GM19324 (cell line): ENCODE measurements around the gene MYOCOS.
"Not testable (repeated sequence)": the region's sequence is repeated elsewhere in the genome, so short reads cannot be mapped to it uniquely, and the experiment has no call there.

Experiments
- ATAC-seq: cut with Tn5 transposase; IDR thresholded peaks from one replicate; pipeline ENCODE4 v1.9.1; 2021; ENCODE audit warnings: mild to moderate bottlenecking, moderate library complexity; ENCODE audit not compliant: unreplicated experiment, low FRiP score

MYOCOS gene, protein sequence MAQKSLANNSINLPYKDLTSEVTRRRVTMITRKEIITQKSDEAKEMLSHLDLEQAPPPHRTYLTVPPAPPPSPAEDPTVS

DNA sequence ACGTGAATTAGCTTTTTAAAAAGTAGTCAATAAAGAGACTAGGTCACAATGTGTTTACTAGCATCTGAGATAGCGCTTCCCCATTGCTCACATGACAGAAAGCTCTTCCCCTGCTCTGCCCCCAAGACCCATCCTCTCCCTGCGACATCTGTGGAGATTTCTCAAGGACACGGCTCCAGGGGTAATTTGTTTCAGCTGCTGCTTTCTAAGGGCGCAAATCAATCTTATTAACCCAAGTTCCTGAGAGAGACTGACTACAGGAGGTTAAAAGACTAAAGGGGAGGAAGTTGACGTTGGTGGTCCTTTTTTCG lies at the start of gene MYOCOS:
MYOCOS (plus strand) TSS at position 92 of the 311 bp plus-strand sequence. CDS start 1,641 bp downstream, outside the sequence.
- no peak for ATAC-seq

- no peak for ATAC-seq
These were observed 45.9 kb upstream of the MYOCOS start for GRCh38 chr1:171576144-171576543.

DNA sequence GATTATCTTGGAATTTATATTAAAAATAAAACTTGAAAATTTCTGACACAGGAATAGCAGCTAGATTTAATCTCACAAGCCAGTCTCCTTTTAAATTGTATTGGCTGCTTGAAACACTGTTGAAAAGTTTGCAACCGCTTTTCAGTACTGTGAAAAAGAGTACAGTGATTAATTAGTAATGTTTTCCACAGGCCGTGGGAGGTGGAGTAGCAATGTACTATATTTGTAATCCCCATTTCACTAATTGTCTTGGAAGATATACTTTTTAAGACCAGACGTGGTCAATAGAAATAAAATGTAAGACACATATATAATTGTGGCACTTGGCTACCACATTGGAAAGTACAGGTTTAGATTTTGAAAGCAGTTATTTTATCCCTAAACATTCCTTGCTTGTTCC lies 40.8 kb upstream of the MYOCOS start:
- no peak for ATAC-seq

DNA sequence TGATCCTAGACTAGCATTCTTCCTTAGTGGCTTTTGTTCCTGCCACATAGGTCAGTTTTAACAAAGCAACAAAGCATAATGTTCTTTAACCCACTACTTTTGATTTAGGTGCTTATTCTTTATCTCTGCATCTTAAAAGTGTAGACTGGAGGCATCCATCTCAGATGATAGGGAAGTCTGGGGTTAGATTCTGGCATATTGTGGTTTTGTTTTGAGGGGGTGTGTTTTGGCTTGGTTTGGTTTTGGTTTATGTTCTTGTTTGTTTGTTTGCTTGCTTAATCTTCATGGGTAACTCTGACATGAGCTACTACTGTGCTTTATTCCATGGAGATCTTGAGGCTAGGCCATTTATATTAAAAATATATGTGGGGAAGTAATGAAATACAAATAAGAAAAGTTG lies 40.3 kb upstream of the MYOCOS start:
- no peak for ATAC-seq

GRCh38 chr1:171582589-171582988 lies 39.5 kb upstream of the MYOCOS start:
- no peak for ATAC-seq

DNA sequence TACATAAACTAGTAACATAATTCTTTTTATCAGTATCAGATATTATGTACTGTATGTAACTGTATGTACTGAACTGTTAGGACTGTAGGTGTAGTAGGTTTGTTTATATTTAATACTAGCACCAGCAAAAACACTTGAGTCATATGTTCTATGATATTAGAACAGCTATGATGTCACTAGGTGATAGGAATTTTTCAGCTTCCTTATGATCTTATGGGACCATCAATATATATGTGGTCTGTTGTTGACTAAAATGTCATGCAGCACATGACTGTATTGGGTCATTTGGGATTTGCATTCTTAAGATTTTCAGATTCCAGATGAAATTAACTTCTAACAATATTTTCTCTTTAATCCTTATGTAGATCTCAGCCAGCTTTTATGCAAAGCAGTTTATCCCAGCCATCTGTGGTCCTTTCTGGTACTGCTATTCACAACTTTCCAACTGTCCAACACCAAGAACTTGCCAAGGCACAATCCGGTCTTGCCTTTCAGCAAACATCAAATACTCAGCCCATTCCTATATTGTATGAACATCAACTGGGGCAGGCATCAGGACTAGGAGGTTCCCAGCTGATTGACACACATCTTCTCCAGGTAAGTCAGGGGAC lies 38.3 kb upstream of the MYOCOS start:
- no peak for ATAC-seq

GRCh38 chr1:171585715-171586114 lies 36.3 kb upstream of the MYOCOS start:
- ATAC-seq, result no peak

DNA sequence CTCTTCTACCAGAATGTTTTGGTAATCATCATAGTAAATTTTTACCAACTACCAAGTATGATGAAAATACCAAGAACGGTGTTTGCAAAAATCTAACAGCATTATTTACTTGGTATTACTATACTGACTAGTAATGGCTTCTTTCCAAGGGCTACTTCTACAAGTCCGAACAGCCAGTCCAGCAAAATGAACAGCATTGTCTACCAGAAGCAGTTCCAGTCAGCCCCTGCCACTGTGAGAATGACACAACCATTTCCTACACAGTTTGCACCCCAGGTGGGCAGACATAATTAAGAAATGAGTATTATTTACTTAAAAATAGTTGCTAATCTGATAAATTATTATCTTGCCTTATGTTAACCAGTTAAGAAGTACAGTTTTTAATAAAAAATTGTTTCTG lies 33.8 kb upstream of the MYOCOS start:
- no peak for ATAC-seq

DNA sequence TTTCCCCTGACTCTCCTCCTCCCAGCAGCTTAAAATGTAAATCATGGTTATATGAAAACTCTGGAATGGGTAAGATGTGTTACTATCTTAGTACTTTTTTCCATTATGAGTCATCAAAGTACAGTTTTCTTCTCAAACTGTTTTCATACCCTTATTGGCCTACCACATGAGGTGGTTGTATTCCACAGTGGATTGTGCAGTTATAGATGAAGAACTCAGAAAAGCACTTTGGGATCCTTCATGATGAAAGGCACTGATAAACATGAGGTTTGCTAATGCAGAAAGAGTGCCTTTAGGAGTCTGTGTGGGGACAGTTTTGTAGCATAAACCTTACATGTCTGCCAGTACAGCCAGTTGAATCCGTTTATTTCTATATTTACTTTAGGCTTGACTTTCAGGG lies 32.0 kb upstream of the MYOCOS start:
- ATAC-seq, result no peak

GRCh38 chr1:171595324-171595723 lies 26.7 kb upstream of the MYOCOS start:
- ATAC-seq, result no peak

GRCh38 chr1:171596119-171596518 lies 25.9 kb upstream of the MYOCOS start:
- ATAC-seq, result no peak

- ATAC-seq, result no peak
These were observed 25.3 kb upstream of the MYOCOS start for GRCh38 chr1:171596705-171597104.

- no peak for ATAC-seq
These were observed 24.8 kb upstream of the MYOCOS start for GRCh38 chr1:171597203-171597602.

DNA sequence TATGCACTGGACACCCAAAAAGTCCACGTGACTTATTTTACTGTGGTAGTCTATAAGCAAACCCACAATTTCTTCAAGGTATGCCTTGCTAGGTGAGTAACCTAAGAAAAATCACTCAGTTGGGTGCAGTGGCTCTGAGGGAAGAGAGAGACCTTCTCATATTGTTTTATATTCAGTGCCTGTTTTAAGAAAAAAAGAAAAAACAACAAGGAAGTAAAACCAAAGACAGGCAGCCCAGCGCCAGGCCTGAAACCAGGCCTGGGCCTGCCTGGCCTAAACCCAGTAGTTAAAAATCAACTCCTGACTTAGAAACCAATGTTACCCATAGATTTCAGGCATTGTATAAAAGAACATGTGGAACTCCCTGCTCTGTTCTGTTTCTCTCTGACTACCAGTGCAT lies 21.7 kb upstream of the MYOCOS start:
- not testable (repeated sequence) for ATAC-seq

DNA sequence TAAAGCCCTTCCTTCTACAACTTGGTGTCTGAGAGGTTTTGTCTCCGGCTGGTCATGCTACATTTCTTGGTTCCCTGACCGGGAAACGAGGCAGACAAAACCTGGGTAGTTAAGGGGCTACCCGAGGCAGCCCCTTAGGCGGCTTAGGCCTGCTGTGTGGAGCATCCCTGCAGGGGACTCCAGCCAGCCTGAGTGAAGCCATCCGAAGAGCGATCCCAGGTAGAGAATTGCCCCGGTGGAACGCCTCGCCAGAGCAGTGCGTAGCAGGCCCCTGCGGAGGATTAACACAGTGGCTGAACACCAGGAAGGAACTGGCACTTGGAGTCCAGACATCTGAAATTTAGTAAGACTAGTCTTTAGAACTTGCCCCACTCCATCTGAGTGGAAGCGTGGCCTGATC lies 21.2 kb upstream of the MYOCOS start:
- no peak for ATAC-seq

GRCh38 chr1:171603042-171603441 lies 19.0 kb upstream of the MYOCOS start:
- not testable (repeated sequence) for ATAC-seq

- ATAC-seq, result peak; percentile 39
These were observed 15.6 kb upstream of the MYOCOS start for GRCh38 chr1:171606402-171606941.

- ATAC-seq, result peak; percentile 38
These were observed 11.7 kb upstream of the MYOCOS start for GRCh38 chr1:171610385-171610784.

- no peak for ATAC-seq
These were observed 10.7 kb upstream of the MYOCOS start for GRCh38 chr1:171611306-171611705.

DNA sequence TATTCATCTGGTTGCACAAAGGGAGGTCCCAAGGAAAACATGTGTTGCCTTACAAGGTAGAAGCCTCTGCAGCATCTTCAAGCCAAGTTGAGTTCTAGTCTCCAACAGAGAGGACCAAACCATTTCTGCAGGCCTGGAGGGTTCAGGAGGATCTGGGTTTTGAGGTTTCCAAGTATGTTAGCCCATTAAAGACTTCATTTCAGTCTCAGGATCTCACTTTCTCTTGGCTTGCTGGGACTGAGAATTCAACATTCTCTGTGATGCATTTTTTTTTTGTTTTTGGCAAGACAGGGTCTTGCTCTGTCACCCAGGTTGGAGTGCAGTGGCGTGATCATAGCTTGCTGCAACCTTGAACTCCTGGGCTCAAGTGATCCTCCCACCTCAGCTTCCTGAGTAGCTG lies 8.8 kb upstream of the MYOCOS start:
- no peak for ATAC-seq

- peak; percentile 37 for ATAC-seq
These were observed 6.7 kb upstream of the MYOCOS start for GRCh38 chr1:171615122-171615906.

GRCh38 chr1:171616586-171616985 lies 5.5 kb upstream of the MYOCOS start:
- no peak for ATAC-seq
